Glomerular visceral epithelial cell (primary cell): ENCODE data around the gene LMF1.
"Not testable (repeated sequence)": the region's sequence is repeated elsewhere in the genome, so short reads cannot be mapped to it uniquely, and the experiment has no call there.

ENCODE experiments used
- DNase-seq: peaks from one replicate; pipeline ENCODE4 v3.0.0-alpha.2; 2016; ENCODE audit errors: extremely low spot score

The LMF1 gene

GRCh38 chr16:970386-970765 lies 408 bp downstream of the LMF1 start:
- no peak for DNase-seq

DNA sequence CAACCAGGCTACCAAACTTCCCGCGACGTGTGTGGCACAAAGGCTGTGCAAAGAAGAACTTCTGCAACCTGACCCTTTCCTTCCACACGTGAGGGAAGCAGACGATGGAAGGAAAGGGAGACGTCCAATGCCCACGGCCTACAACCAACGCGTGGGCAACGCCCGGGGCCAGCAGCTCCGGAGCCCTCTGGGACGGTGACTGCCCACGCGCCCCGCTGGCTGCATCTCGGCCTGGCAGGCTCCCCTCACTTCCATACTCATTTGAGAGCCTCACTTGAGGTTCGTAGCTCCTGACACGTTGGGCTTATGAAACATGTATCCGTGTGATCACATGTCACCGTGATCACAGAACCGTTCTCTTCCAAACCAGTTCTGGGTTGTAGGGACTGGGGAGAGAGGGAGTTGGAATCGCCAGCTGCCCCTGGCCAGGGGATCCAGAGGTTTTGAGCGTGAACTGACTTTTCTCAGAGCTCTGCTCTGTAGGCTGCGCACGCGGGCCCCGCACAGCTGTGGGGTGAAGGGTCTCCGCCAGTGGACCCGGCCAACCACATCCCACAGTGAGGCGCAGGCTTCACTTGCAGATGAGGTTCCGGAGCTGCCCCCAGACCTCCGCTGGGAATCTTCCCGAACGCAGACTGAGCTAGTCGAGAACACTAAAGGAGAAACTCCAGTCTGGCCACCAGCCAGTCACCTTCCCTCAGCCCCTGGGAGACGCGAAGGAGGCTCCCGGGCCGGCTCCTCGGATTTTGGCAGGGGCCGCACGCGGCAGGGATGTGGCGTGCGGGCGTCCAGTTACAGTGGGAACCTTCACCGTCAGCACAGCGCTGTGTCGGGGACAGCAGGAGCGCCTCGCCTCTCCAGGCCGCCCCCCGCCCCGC lies 1.0 kb downstream of the LMF1 start:
- peak; percentile 6 for DNase-seq

DNA sequence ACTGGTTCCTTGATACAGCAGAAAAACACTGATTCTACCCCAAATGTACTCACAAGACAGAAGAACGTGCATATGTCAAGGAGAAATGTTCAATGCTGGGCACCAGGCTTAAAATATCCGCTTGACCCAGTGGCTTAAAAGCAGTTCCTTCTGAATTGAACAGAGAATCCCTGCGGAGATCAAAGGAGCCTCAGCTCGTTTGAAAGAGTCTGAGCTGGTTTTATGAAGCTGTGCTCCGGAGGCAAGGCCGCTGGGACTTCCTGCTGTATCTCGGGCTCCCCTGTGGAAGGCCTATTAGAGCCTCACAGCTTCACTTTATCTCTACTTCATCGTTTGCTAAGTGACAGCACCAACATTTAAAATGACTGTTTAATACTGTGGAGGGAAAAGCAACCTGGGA lies 2.2 kb downstream of the LMF1 start:
- no peak for DNase-seq

- no peak for DNase-seq
Measured at GRCh38 chr16:967546-968295, 3.1 kb downstream of the LMF1 start.

GRCh38 chr16:967077-967541 lies 3.7 kb downstream of the LMF1 start:
- DNase-seq: no peak

GRCh38 chr16:966505-966904 lies 4.3 kb downstream of the LMF1 start:
- DNase-seq: no peak

- DNase-seq: no peak
Measured at GRCh38 chr16:966035-966434, 4.7 kb downstream of the LMF1 start.

DNA sequence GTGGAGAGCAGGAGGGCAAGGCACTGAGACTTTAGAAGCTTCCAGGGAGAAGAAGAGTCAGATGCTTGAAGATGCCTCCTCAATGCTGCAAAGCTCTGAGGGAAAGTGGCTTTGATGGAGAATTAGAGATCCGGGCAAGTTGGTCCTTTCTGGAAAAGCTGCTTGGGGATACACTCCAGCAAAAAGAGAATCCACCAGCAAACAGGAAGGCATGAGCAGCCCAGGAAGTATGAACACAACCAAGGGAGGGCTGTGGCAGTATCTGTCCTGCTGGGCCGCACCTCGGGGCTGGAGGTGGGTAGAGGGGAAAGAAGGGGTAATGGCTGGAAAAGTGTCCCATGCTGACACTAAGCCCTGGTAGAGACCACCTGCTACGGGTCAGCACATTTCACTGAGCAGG lies 5.3 kb downstream of the LMF1 start:
- no peak for DNase-seq

DNA sequence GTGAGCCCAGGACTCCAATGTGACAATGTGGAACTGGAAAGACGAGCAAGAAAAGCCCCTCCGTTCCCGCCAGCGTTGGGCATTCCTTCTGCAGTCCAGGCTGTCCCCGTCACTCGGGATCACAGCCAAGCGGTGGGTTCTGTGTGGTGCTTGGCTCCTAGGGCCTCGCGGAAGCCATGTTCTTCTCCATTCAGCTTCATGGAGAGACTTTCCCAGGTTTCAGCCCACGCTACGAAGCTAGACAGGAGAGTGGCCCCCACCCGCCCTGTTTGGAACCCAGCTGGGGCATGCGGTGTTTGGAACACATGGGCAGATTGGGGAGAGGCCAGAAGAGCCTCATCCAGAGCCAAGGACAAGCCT lies 5.8 kb downstream of the LMF1 start:
- no peak for DNase-seq

DNA sequence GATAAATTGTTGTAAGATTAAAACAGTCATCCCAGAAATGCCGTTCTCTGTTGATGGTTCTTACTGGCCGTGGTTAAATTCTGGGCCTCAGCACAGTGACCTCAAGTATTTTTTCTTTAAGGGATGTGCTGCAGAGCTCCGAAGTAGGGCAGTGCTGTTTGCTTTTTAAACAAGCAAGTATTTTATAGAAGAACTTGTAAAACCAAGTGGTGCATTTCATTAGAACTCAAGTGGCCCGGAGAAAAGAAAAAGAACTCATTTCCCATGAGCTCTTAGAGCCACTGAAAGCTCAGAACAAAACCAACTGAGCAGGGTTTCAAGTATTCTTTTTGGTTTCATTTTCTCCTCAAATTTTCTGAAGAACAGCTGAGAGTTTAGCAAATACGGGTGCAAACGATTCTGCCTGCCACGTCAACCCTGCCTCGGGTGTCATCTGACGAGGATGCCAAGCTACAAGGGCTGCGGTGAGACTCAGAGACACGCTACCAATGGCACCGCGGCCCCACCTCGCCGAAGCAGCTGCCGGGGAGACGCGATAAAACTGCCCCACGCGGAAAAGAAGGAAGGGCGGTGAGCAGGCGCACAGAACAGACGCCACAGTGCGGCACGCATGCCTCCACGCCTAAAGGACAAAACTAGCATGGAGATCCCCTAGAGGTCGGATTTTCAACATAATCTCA lies 6.3 kb downstream of the LMF1 start:
- DNase-seq: no peak

- DNase-seq: no peak
Measured at GRCh38 chr16:963913-964312, 6.9 kb downstream of the LMF1 start.

- no peak for DNase-seq
Measured at GRCh38 chr16:962901-963814, 7.6 kb downstream of the LMF1 start.

DNA sequence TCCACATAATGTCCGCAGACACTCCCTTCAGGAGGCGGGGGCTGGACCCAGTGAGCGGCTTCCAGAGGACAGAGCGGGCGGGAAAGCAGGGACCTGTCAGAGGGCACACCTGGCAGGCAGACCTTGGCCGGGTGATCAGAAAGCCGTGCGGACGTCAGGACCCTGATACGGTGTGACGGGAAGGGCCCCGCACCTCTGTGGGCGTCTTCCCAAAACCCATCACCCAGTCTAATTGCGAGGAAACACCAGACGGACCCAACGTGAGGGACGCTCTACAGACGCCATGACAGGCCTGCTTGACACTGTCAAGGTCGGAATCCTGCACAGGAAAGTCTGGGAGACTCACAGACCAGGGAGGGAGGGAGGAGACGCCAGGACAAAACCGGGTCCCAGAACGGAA lies 8.4 kb downstream of the LMF1 start:
- DNase-seq: no peak

DNA sequence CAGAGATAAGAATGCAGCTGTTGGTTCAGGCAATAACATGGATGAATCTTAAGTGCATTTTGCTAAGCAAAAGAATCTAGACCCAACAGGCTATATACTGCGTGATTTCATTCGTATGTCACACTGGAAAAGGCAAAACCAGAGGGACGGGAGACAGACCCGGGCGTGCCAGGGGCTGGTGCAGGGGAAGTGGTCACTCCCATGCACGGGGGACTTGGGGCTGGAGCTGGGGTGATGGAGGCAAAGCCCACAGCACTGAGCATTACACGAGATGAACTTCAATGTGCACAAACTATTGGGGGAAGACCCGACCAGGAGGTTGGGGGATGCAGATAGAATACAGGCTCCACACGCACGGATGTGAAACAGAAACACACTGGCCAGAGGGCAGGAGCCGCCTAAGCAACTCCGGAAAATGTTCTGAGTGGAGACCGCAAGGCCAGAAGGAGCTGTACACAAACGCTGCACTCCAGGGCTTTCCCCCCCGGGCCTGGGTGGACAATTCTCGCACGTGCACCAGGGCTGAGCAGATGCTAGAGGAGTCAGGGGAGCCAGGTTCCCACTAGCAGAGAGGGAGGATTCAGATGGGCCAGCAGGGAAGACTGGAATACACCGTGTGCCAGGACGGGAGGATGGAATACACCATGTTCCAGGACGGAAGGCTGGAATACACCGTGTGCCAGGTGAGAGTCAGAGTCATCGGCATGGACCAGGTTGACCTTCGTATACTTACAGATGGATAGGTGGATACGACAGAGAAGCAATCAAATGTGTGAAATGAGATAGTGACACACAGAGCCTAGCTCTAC lies 11.3 kb downstream of the LMF1 start:
- no peak for DNase-seq

DNA sequence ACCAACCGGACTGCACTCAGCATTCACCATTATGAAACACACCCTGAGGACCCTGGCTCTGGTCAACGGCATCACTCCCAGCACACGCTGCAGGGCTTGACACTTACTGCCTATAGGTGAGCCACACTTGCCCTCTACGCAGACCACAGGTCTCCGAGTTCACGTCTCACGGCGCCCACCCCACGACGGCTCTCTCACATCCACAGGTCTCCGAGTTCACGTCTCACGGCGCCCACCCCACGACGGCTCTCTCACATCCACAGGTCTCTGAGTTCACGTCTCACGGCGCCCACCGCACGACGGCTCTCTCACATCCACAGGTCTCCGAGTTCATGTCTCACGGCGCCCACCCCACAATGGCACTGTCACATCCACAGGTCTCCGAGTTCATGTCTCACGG lies 15.0 kb downstream of the LMF1 start:
- not testable (repeated sequence) for DNase-seq

GRCh38 chr16:953818-954217 lies 17.0 kb downstream of the LMF1 start:
- DNase-seq: not testable (repeated sequence)

GRCh38 chr16:952321-952720 lies 18.5 kb downstream of the LMF1 start:
- DNase-seq: no peak

- no peak for DNase-seq
Measured at GRCh38 chr16:951660-952301, 19.0 kb downstream of the LMF1 start.

DNA sequence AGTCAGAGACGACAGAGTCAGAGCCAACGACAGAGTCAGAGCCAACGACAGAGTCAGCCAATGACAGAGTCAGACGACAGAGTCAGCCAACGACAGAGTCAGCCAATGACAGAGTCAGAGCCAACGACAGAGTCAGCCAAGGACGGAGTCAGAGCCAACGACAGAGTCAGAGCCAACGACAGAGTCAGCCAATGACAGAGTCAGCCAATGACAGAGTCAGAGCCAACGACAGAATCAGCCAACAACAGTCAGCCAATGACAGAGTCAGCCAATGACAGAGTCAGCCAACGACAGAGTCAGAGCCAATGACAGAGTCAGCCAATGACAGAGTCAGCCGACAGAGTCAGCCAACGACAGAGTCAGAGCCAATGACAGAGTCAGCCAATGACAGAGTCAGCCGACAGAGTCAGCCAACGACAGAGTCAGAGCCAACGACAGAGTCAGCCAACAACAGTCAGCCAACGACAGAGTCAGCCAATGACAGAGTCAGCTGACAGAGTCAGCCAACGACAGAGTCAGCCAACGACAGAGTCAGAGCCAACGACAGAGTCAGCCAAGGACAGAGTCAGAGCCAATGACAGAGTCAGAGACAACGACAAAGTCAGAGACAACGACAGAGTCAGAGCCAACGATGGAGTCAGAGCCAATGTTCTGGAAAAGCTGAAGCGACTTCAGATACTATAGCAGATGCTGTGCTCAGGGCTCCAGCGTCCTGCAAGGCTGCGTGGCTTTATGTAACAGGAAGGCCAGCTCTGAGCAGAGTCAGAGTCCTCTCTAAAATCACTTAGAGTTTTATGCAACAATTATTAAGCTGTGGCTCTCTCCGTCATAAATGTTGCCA lies 19.8 kb downstream of the LMF1 start:
- DNase-seq: not testable (repeated sequence)
